AG09309 (cell line): Measurements from ENCODE around the gene VEGFC.

Source experiments
- DNase-seq: peaks from one replicate; pipeline ENCODE4 v3.0.0-alpha.2; 2010; ENCODE audit warnings: low read depth
- H3K4me3 ChIP-seq: 2 replicates; pipeline ENCODE4 v1.5.1; 2011; ENCODE audit warnings: mild to moderate bottlenecking, low read depth, low read length, moderate library complexity; ENCODE audit not compliant: control insufficient read depth
- CTCF ChIP-seq: IDR thresholded peaks from 2 replicates; pipeline ENCODE4 v1.5.1; 2011; ENCODE audit warnings: mild to moderate bottlenecking, low read depth, low read length, inconsistent platforms; ENCODE audit not compliant: insufficient read depth, control insufficient read depth; ENCODE audit errors: missing control alignments

The VEGFC gene

GRCh38 chr4:176817204-176817603 is 24.5 kb upstream of the VEGFC start:
- no peak for TF ChIP-seq CTCF
- H3K4me3 ChIP-seq = no peak overlapping the region
- no peak for DNase-seq

GRCh38 chr4:176814770-176815169 is 22.0 kb upstream of the VEGFC start:
- no peak overlapping the region for H3K4me3 ChIP-seq
- no peak for TF ChIP-seq CTCF
- peak; percentile 67 for DNase-seq

GRCh38 chr4:176810481-176811249 is 17.9 kb upstream of the VEGFC start:
- no peak overlapping the region for H3K4me3 ChIP-seq
- no peak for TF ChIP-seq CTCF
- no peak for DNase-seq

GRCh38 chr4:176806778-176807375 is 14.2 kb upstream of the VEGFC start:
- DNase-seq = no peak
- no peak overlapping the region for H3K4me3 ChIP-seq
- no peak for TF ChIP-seq CTCF

DNA sequence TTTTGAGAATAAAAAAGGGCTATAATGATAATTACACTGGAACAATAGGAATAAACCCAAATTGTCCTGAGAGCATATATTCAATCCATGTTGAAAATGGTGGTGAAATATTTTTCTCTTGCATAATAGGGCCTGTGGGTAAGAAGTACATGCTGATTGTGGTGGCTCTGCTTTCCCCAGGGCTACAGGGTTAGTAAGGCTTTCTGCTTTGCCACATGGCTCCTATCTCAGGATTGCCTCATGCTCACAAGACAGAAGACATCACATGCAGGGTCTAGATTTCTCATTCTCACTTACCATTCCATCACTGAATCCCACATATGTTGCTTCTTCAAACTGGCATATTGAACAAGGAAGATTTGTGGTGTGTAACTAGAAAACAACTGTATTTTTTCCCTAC is 12.4 kb upstream of the VEGFC start:
- no peak for DNase-seq
- no peak overlapping the region for H3K4me3 ChIP-seq
- TF ChIP-seq CTCF = no peak

- H3K4me3 ChIP-seq = no peak overlapping the region
- no peak for DNase-seq
- no peak for TF ChIP-seq CTCF
These were observed 8.3 kb upstream of the VEGFC start for GRCh38 chr4:176800891-176801534.
